GM10266 (cell line): ENCODE data around the gene CACTIN.
"Not testable (repeated sequence)": the region's sequence is repeated elsewhere in the genome, so short reads cannot be mapped to it uniquely, and the experiment has no call there.

Source experiments
- DNase-seq: peaks from one replicate; pipeline ENCODE4 v3.0.0; 2012; ENCODE audit errors: extremely low spot score
- TF ChIP-seq, protein P1 (sequence below): IDR thresholded peaks from 2 replicates; pipeline ENCODE4 v1.5.1; 2012; ENCODE audit warnings: mild to moderate bottlenecking, low read depth; ENCODE audit not compliant: control insufficient read depth, insufficient read depth; ENCODE audit errors: missing control alignments

The CACTIN gene

DNA sequence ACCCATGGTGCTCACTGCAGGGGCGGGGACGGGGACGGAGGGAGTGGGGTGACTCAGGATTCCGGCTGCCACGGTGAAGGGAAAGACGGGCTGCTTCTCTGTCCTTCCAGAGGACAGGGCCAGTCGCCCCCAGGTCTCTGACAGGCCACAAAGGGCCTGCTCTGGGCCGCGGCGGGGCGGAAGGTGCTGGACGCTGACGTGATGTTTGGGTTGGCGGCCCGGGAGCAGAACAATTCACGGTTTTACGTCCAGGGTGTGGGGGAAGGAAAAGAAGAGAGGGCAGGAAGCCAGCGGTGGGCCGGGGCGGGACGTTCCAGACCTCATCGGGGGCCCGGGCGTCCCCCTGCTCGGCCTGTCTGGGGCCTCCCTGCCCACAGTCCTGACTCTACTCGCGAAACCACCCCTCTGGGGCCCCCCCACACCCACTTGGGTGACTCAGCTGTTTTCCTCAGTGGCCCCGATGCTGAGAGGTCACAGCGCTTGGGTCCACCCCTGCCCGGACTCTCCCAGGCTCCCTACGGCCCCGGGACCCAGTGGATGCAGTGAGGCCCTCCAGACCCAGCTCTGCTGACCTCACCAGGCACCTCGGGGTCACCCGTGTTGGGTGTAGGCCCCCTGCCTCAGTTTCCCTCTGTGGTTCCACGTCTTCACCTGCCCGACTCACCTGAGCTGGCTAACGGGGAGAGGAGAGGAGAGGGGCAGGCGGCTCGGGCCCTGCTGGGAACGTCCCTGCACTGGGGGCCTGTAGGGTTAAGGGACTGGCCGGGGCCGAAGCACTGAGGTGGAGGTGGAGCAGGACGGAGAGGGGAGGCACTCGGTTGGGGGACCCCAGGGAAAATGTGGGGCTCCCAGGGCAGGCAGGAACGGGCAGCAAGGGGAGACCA lies 44.4 kb upstream of the CACTIN start:
- TF ChIP-seq, protein P1, sequence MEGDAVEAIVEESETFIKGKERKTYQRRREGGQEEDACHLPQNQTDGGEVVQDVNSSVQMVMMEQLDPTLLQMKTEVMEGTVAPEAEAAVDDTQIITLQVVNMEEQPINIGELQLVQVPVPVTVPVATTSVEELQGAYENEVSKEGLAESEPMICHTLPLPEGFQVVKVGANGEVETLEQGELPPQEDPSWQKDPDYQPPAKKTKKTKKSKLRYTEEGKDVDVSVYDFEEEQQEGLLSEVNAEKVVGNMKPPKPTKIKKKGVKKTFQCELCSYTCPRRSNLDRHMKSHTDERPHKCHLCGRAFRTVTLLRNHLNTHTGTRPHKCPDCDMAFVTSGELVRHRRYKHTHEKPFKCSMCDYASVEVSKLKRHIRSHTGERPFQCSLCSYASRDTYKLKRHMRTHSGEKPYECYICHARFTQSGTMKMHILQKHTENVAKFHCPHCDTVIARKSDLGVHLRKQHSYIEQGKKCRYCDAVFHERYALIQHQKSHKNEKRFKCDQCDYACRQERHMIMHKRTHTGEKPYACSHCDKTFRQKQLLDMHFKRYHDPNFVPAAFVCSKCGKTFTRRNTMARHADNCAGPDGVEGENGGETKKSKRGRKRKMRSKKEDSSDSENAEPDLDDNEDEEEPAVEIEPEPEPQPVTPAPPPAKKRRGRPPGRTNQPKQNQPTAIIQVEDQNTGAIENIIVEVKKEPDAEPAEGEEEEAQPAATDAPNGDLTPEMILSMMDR = no peak
- peak; percentile 93 for DNase-seq

DNA sequence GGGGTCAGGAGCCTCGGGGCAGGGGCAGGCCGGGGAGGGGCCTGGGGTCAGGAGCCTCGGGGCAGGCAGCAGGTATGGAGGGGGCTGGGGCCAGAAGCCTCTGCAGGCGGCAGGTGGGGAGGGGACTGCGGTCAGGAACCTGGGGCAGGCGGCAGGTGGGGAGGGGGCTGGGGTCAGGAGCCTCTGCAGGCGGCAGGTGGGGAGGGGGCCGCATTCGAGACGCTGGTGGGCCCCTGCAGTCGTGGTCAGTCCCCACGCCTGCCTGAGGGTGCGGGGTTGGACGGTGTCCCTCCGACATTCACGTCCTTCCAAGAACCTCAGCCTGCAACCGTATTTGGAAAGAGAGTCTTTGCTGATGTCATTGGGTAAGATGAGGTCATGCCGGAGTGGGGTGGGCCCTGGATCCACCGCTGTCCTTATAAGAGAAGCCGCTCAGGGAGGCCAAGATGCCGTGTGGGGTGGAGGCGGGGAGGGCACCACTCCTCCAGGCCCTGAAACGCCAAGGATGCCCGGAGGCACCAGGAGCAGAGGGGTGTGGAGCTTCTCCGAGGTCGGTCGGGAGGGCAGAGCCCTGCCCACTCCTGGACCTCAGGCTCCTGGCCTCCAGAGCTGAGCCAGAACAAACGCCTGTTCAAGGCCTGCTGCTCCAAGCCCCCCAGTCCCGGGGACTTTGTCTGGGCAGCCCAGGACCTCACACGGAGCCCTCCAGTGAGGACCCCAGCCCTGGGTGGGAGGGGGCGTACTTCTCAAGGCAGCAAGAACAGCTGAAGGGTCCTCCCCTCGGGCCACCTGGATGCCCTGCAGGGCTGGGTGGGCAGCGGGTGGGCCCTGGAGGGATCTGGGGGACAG lies 43.6 kb upstream of the CACTIN start:
- no peak for DNase-seq
- TF ChIP-seq, protein P1 = no peak

DNA sequence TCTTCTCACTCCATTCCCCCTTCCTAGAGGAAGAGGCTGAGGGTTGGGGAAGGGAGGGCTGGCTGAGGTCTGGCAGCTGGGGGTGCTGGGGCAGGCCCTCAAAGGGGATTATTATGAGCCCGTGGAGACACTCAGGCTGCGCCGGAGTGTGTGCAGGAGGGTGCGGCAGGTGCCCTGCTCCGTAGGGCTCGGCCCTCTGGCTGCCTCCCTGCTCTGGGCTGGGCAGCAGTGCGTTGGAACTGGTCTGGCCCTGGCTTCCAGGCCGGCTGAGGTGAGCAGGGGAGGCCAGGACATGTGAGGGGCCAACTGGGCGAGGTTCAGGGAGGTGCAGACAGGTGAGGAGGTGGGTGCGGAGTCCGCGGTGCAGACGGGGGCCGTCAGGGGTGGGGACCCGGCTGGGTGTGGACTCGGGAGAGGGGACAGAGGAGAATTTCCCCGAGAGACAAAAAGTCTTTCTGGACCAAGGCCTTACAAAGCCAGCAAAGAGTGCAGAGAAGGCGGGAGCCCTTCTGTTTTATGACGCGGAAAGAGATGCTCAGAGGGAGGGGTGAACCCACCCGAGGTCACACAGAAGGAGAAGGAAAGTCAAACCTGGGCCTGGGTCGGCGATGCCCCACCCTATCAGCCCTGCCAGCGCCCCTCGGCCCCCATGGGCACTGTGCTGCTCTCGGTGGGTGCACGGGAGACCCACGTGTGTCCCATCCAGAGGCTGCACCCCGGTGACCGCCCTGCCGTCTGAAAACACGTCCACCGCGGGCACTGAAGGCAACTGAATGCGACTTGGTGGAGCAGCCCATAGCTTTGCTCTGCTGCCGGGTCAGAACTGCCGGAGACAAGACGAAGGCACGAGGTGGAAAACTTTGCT lies 42.7 kb upstream of the CACTIN start:
- no peak for DNase-seq

DNA sequence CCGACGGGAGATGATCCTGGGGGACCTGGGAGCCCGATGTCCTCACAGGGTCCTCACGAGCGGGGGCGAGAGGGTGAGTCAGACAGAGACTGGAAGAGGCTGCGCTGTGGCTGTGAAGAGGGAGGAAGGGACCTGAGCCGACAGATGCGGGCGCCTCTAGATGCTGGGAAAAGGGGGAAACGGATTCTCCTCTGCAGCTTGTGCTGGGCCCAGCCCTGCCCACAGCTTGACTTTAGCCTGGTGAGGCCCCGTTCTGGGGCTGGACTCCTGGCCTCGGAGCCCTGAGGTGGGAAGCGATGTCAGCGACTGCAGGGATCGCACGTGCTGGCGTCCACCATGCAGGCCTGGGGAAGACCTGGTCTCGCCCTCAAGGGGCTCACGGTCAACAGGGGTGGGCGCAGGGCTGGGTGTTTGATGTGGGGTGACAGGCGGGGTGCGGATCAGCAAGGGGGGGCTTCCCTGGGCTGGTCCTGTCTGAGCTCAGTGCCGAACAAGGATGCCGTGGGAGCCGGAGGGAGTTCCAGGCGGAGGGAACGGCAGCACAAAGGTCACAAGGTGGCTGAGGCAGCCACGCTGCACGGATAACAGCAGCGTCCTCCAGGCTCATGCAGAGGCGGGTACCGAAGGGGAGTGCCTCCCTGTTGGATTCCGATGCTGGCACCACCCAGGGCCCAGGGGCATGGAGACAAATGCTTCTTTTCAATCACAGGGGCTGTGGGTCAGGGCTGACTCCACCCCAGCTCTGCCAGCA lies 41.9 kb upstream of the CACTIN start:
- DNase-seq = no peak
- TF ChIP-seq, protein P1 = no peak

More for the DNA sequence above, 42.7 kb upstream of the CACTIN start:
- TF ChIP-seq, protein P1 = no peak

DNA sequence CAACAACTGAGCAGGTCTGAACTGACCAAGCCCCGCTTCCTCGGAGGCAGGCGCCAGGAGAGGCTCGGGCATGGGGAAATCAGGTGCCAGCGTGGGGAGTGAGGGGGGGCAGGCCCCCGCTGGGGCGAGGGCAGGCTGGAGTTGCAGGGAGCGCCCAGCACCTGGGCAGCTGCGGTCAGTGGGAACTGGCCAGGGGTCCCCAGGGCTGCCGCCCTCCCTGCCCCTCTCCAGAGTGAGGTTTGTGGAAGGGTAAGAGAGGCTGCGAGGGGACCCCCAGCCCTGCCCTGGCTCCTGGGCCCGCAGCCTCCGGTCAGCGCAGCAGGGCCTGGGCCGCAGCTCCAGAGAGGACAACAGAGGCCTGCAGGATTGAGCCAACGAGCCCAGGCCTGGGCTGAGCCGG lies 41.2 kb upstream of the CACTIN start:
- no peak for DNase-seq
- TF ChIP-seq, protein P1 = no peak

DNA sequence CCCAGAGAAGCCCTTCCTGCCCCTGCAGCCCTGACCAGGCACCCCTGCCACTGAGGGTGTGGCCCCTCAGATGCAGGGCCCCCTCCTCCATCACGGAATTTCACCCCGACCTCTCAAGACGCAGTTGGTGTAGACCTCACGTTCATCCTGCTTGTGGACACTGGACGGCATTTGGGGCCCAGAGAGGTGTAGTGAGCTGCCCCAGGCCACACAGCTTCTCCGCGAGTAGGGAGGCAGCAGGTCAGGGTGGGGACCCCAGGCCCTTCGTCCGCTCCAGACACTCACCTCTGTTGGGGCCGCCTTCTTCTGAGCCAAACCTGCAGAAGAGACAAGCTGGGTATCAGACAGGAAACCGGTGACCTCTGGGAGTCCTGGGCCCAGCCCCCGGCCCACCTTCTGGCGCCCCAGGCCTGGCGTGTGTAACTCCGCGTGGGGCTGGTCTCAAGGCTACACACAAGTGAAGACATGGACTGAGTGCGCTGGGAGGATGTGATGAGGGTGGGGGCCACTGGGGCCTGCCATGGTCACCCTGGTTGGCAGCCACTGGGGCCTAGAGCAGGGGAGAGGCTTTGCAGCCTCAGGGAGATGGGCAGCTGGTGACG lies 40.5 kb upstream of the CACTIN start:
- no peak for DNase-seq
- TF ChIP-seq, protein P1 = no peak

DNA sequence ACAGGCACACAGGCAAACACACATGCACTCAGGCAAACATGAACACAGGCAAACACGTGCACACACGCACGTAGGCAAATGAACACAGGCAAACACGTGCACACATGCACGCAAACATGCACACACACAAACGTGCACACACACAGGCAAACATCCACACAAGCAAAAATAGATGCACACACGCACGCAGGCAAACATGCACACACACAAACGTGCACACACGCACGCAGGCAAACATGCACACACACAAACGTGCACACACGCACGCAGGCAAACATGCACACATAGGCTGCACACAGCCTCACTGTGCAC lies 39.9 kb upstream of the CACTIN start:
- not testable (repeated sequence) for DNase-seq
